HG03039 (cell line): ENCODE measurements around the gene GGT6.

Experiments
- ATAC-seq: cut with Tn5 transposase; IDR thresholded peaks from one replicate; pipeline ENCODE4 v1.9.1; 2021; ENCODE audit warnings: mild to moderate bottlenecking, moderate library complexity; ENCODE audit not compliant: unreplicated experiment

The GGT6 gene

GRCh38 chr17:4540687-4541327 lies 19.6 kb downstream of the GGT6 start:
- ATAC-seq, result no peak

GRCh38 chr17:4540224-4540651 lies 20.1 kb downstream of the GGT6 start:
- no peak for ATAC-seq

- ATAC-seq, result no peak
These were observed 20.7 kb downstream of the GGT6 start for GRCh38 chr17:4539576-4540223.

GRCh38 chr17:4539025-4539424 lies 21.4 kb downstream of the GGT6 start:
- ATAC-seq, result no peak

- ATAC-seq, result no peak
These were observed 22.0 kb downstream of the GGT6 start for GRCh38 chr17:4538236-4539002.

- no peak for ATAC-seq
These were observed 22.7 kb downstream of the GGT6 start for GRCh38 chr17:4537451-4538235.

GRCh38 chr17:4536742-4537411 lies 23.5 kb downstream of the GGT6 start:
- no peak for ATAC-seq

GRCh38 chr17:4536259-4536741 lies 24.1 kb downstream of the GGT6 start:
- ATAC-seq, result no peak

- no peak for ATAC-seq
These were observed 24.6 kb downstream of the GGT6 start for GRCh38 chr17:4535667-4536258.

- no peak for ATAC-seq
These were observed 25.3 kb downstream of the GGT6 start for GRCh38 chr17:4534928-4535666.

- ATAC-seq, result no peak
These were observed 25.9 kb downstream of the GGT6 start for GRCh38 chr17:4534515-4534914.

- ATAC-seq, result no peak
These were observed 26.6 kb downstream of the GGT6 start for GRCh38 chr17:4533523-4534504.

GRCh38 chr17:4532860-4533522 lies 27.4 kb downstream of the GGT6 start:
- ATAC-seq, result no peak

GRCh38 chr17:4531988-4532736 lies 28.2 kb downstream of the GGT6 start:
- no peak for ATAC-seq

- ATAC-seq, result no peak
These were observed 29.3 kb downstream of the GGT6 start for GRCh38 chr17:4530799-4531730.
